WTC11 (cell line): ENCODE results near the gene CNMD. TPM values are rescaled to one million over a fixed set of nuclear protein-coding genes. Genes with fewer than 3 reads are reported as not detected.

Experiments used
- ATAC-seq: fragments of 200-7000 bp; cut with Tn5 transposase; 2 replicates; pipeline ENCODE4 v1.10.0; 2021; ENCODE audit warnings: mild to moderate bottlenecking, moderate library complexity
- CTCF ChIA-PET: fragments of 300-600 bp; sonication (Branson Sonifier 250); formaldehyde crosslinking; loops from one replicate; lab custom pipeline; 2021; ENCODE audit warnings: antibody characterized with exemption; lab: Charles Lee
- POLR2A ChIA-PET: fragments of 350-600 bp; sonication (Branson Sonifier 250); formaldehyde crosslinking; loops from one replicate; lab custom pipeline; 2021; ENCODE audit warnings: antibody characterized with exemption; lab: Charles Lee
- DNase-seq: peaks from one replicate; pipeline ENCODE4 v3.0.0; 2021; ENCODE audit warnings: low spot score
- H3K27ac Mint-ChIP-seq: 2 replicates; pipeline ENCODE4 v1.8.0; 2021; ENCODE audit warnings: mixed read lengths
- H3K27me3 Mint-ChIP-seq: 2 replicates; pipeline ENCODE4 v1.8.0; 2021; ENCODE audit warnings: low read depth, mild to moderate bottlenecking, moderate library complexity, mixed read lengths
- H3K36me3 Mint-ChIP-seq: 2 replicates; pipeline ENCODE4 v1.8.0; 2021; ENCODE audit warnings: mixed read lengths
- H3K4me1 Mint-ChIP-seq: 2 replicates; pipeline ENCODE4 v1.8.0; 2022; ENCODE audit warnings: mixed read lengths
- H3K4me3 Mint-ChIP-seq: 2 replicates; pipeline ENCODE4 v1.8.0; 2021; ENCODE audit warnings: mild to moderate bottlenecking, moderate library complexity, mixed read lengths
- H3K9me3 Mint-ChIP-seq: 2 replicates; pipeline ENCODE4 v1.8.0; 2021; ENCODE audit warnings: mixed read lengths
- AFF4 ChIP-seq: sonication (generic); formaldehyde crosslinking; IDR thresholded peaks from 2 replicates; pipeline ENCODE4 v1.8.1; 2023; ENCODE audit warnings: mild to moderate bottlenecking, missing genetic modification reagents, borderline replicate concordance
- CREM ChIP-seq: sonication (generic); formaldehyde crosslinking; IDR thresholded peaks from 2 replicates; pipeline ENCODE4 v1.8.1; 2022; ENCODE audit warnings: mild to moderate bottlenecking, missing genetic modification reagents, moderate library complexity
- ELF4 ChIP-seq: sonication (generic); formaldehyde crosslinking; IDR thresholded peaks from 2 replicates; pipeline ENCODE4 v1.8.1; 2022; ENCODE audit warnings: low read depth, mild to moderate bottlenecking, moderate library complexity, missing genetic modification reagents
- ESRRA ChIP-seq: sonication (generic); formaldehyde crosslinking; IDR thresholded peaks from 2 replicates; pipeline ENCODE4 v1.8.1; 2022; ENCODE audit warnings: mild to moderate bottlenecking, missing genetic modification reagents, borderline replicate concordance
- FOXP1 ChIP-seq: sonication (generic); formaldehyde crosslinking; IDR thresholded peaks from 2 replicates; pipeline ENCODE4 v1.8.0; 2022; ENCODE audit warnings: missing genetic modification reagents, mild to moderate bottlenecking, moderate library complexity, borderline replicate concordance
- IRF1 ChIP-seq: sonication (generic); formaldehyde crosslinking; IDR thresholded peaks from 2 replicates; pipeline ENCODE4 v1.8.0; 2023; ENCODE audit warnings: missing genetic modification reagents
- IRF2 ChIP-seq: sonication (generic); formaldehyde crosslinking; IDR thresholded peaks from 2 replicates; pipeline ENCODE4 v1.8.0; 2022; ENCODE audit warnings: low read depth, missing genetic modification reagents, borderline replicate concordance
- JAZF1 ChIP-seq: fragments of 250-450 bp; sonication (Bioruptor Pico); IDR thresholded peaks from 2 replicates; pipeline ENCODE4 v1.9.0; 2021; ENCODE audit warnings: moderate library complexity, mild to moderate bottlenecking, inconsistent platforms
- MXD4 ChIP-seq: fragments of 250-450 bp; sonication (Bioruptor Pico); IDR thresholded peaks from 2 replicates; pipeline ENCODE4 v1.8.0; 2021; ENCODE audit warnings: mild to moderate bottlenecking, moderate library complexity, borderline replicate concordance
- NR3C1 ChIP-seq: sonication (generic); formaldehyde crosslinking; conservative IDR thresholded peaks from 2 replicates; pipeline ENCODE4 v1.8.1; 2023; ENCODE audit warnings: low read depth, mild to moderate bottlenecking, missing genetic modification reagents
- OVOL2 ChIP-seq: fragments of 250-450 bp; sonication (Bioruptor Pico); IDR thresholded peaks from 2 replicates; pipeline ENCODE4 v1.9.0; 2021; ENCODE audit warnings: mild to moderate bottlenecking, borderline replicate concordance
- PRDM15 ChIP-seq: sonication (generic); formaldehyde crosslinking; IDR thresholded peaks from 2 replicates; pipeline ENCODE4 v1.8.0; 2022; ENCODE audit warnings: missing genetic modification reagents
- PREB ChIP-seq: sonication (generic); formaldehyde crosslinking; IDR thresholded peaks from 2 replicates; pipeline ENCODE4 v1.8.1; 2022; ENCODE audit warnings: mild to moderate bottlenecking, missing genetic modification reagents, moderate library complexity, borderline replicate concordance
- PRRX2 ChIP-seq: fragments of 250-450 bp; sonication (Bioruptor Pico); IDR thresholded peaks from 2 replicates; pipeline ENCODE4 v1.8.0; 2021; ENCODE audit warnings: mild to moderate bottlenecking
- SMAD3 ChIP-seq: sonication (generic); formaldehyde crosslinking; IDR thresholded peaks from 2 replicates; pipeline ENCODE4 v1.8.0; 2022; ENCODE audit warnings: missing genetic modification reagents, mild to moderate bottlenecking, borderline replicate concordance
- SP1 ChIP-seq: sonication (generic); formaldehyde crosslinking; conservative IDR thresholded peaks from 2 replicates; pipeline ENCODE4 v1.8.1; 2022; ENCODE audit warnings: missing genetic modification reagents
- STAT6 ChIP-seq: sonication (generic); formaldehyde crosslinking; conservative IDR thresholded peaks from 2 replicates; pipeline ENCODE4 v1.8.1; 2023; ENCODE audit warnings: mild to moderate bottlenecking, low read depth, missing genetic modification reagents, moderate library complexity
- ZBTB43 ChIP-seq: sonication (generic); formaldehyde crosslinking; IDR thresholded peaks from 2 replicates; pipeline ENCODE4 v1.8.1; 2023; ENCODE audit warnings: mild to moderate bottlenecking, missing genetic modification reagents
- ZNF121 ChIP-seq: sonication (generic); formaldehyde crosslinking; IDR thresholded peaks from 2 replicates; pipeline ENCODE4 v1.8.0; 2023; ENCODE audit warnings: missing genetic modification reagents
- ZNF219 ChIP-seq: sonication (generic); formaldehyde crosslinking; IDR thresholded peaks from 2 replicates; pipeline ENCODE4 v1.8.0; 2023; ENCODE audit warnings: missing genetic modification reagents, mild to moderate bottlenecking, borderline replicate concordance
- total RNA-seq: library from RNA; stranded (reverse); gene quantifications from 3 replicates; pipeline ENCODE4 v1.2.3, GENCODE V29; 2021

The CNMD gene
- total RNA-seq, 1 experiment from 2014 or later, result 95.1 TPM

GRCh38 chr13:52664272-52664671, 75.3 kb downstream of the CNMD start (continued):
- TF ChIP-seq ZNF219 (CRISPR knock-in tag) (no peak), ZNF121 (no peak), NR3C1 (CRISPR knock-in tag) (no peak), CREM (CRISPR knock-in tag) (no peak), FOXP1 (CRISPR knock-in tag) (no peak)

- Mint-ChIP-seq H3K27ac (no peak overlapping the region), H3K36me3 (peaks cover 43% of the 10 kb centered on the region)
- TF ChIP-seq ELF4 (CRISPR knock-in tag) (no peak), STAT6 (no peak), PREB (CRISPR knock-in tag) (no peak), OVOL2 (CRISPR knock-in tag) (no peak), SMAD3 (CRISPR knock-in tag) (no peak), AFF4 (CRISPR knock-in tag) (no peak), SP1 (no peak), PRRX2 (CRISPR knock-in tag) (no peak), JAZF1 (CRISPR knock-in tag) (no peak), IRF2 (CRISPR knock-in tag) (no peak), MXD4 (no peak), ZBTB43 (CRISPR knock-in tag) (no peak), ESRRA (CRISPR knock-in tag) (no peak), IRF1 (CRISPR knock-in tag) (no peak), PRDM15 (CRISPR knock-in tag) (no peak)
- TF ChIP-seq, all 79 proteins: peak for 0
- no peaks in the 10 kb centered on the region for H3K27me3 Mint-ChIP-seq
- ATAC-seq (no peak), DNase-seq (no peak)
- no peaks in the 10 kb centered on the region for H3K4me1 Mint-ChIP-seq
- ChIA-PET POLR2A (no interaction called here), CTCF (no interaction called here)
- H3K4me3 Mint-ChIP-seq, result no peak overlapping the region
- no peaks in the 10 kb centered on the region for H3K9me3 Mint-ChIP-seq
Observed at GRCh38 chr13:52659340-52659739, 80.3 kb downstream of the CNMD start.
